CD14-positive monocyte (primary cell): ENCODE results near the gene ATXN1L. TPM values are rescaled to one million over a fixed set of nuclear protein-coding genes. Genes with fewer than 3 reads are reported as not detected.
A peak's percentile ranks its signal among the peaks of the same experiment; 100 is the strongest.

Source experiments
- DNase-seq, 3 donors: peaks; one replicate each; pipeline ENCODE4 v3.0.0-alpha.2; 2011 to 2022
- H2AFZ ChIP-seq: 2 replicates; pipeline ENCODE4 v1.6.0; 2012; ENCODE audit warnings: mild to moderate bottlenecking, low read depth, low read length, inconsistent platforms; ENCODE audit not compliant: insufficient read depth, poor library complexity, severe bottlenecking
- H3K27ac ChIP-seq, 2 donors: 1 replicate in 1 of 2; 2 replicates in 1 of 2; pipeline ENCODE4 v1.5.1; 2012 to 2013; ENCODE audit warnings: low read length in 2 of 2, control low read depth in 1 of 2, inconsistent platforms in 1 of 2, low read depth in 1 of 2, mild to moderate bottlenecking in 1 of 2
- H3K27me3 ChIP-seq, 2 donors: one replicate each; pipeline versions ENCODE4 v1.6.0 to v1.6.1; 2011 to 2013; ENCODE audit warnings: low read length in 2 of 2; ENCODE audit not compliant: control insufficient read depth in 2 of 2, insufficient read depth in 2 of 2
- H3K36me3 ChIP-seq, 2 donors: replicated peaks in 1 of 2; 1 replicate in 1 of 2; 2 replicates in 1 of 2; pipeline versions ENCODE4 v1.5.1 to v1.6.1; 2012 to 2013; ENCODE audit warnings: low read length in 2 of 2, control low read depth in 1 of 2, inconsistent platforms in 1 of 2, mild to moderate bottlenecking in 1 of 2; ENCODE audit not compliant: insufficient read depth in 2 of 2, control insufficient read depth in 1 of 2
- H3K4me1 ChIP-seq, 2 donors: 1 replicate in 1 of 2; 2 replicates in 1 of 2; pipeline versions ENCODE4 v1.5.1 to v1.6.1; 2012 to 2013; ENCODE audit warnings: low read length in 2 of 2, control low read depth in 1 of 2, inconsistent platforms in 1 of 2, mild to moderate bottlenecking in 1 of 2, moderate library complexity in 1 of 2; ENCODE audit not compliant: insufficient read depth in 2 of 2, control insufficient read depth in 1 of 2
- H3K4me2 ChIP-seq: replicated peaks from 2 replicates; pipeline ENCODE3; 2012; ENCODE audit warnings: low read length, moderate library complexity, mild to moderate bottlenecking; ENCODE audit not compliant: poor library complexity, severe bottlenecking; ENCODE audit errors: extremely low read depth
- H3K4me3 ChIP-seq, 3 experiments: fragments of 200-600 bp in 1 of 3; sonication (generic) in 1 of 3; replicated peaks in 1 of 3; 1 replicate in 2 of 3; 2 replicates in 1 of 3; pipeline ENCODE4 v1.5.1; 2011 to 2013; ENCODE audit warnings: low read length in 3 of 3, mild to moderate bottlenecking in 3 of 3, control low read depth in 2 of 3, low read depth in 2 of 3, inconsistent platforms in 1 of 3, moderate library complexity in 1 of 3
- H3K79me2 ChIP-seq: 2 replicates; pipeline ENCODE4 v1.6.0; 2012; ENCODE audit warnings: mild to moderate bottlenecking, control low read depth, inconsistent platforms, low read length, moderate library complexity; ENCODE audit not compliant: insufficient read depth
- H3K9ac ChIP-seq: 2 replicates; pipeline ENCODE4 v1.6.0; 2017; ENCODE audit warnings: low read length, mild to moderate bottlenecking; ENCODE audit not compliant: insufficient read depth, poor library complexity, severe bottlenecking
- H3K9me3 ChIP-seq, 2 donors: replicated peaks in 1 of 2; 1 replicate in 1 of 2; 2 replicates in 1 of 2; pipeline versions ENCODE4 v1.5.1 to v1.6.1; 2012 to 2013; ENCODE audit warnings: low read length in 2 of 2, control low read depth in 1 of 2; ENCODE audit not compliant: control insufficient read depth in 1 of 2, insufficient read depth in 1 of 2
- H4K20me1 ChIP-seq: 2 replicates; pipeline ENCODE4 v1.6.0; 2012; ENCODE audit warnings: mild to moderate bottlenecking, low read length, control low read depth, moderate library complexity; ENCODE audit not compliant: insufficient read depth
- H3K27ac Mint-ChIP-seq, 7 donors: one replicate each; pipeline ENCODE4 v1.8.0; 2020; ENCODE audit warnings: mild to moderate bottlenecking in 7 of 7, mixed read lengths in 7 of 7, moderate library complexity in 6 of 7, inconsistent platforms in 2 of 7
- H3K27me3 Mint-ChIP-seq, 3 donors: one replicate each; pipeline ENCODE4 v1.8.0; 2021 to 2022; ENCODE audit warnings: low read depth in 3 of 3, mild to moderate bottlenecking in 3 of 3, mixed read lengths in 3 of 3, moderate library complexity in 3 of 3, inconsistent platforms in 1 of 3
- H3K36me3 Mint-ChIP-seq, 2 donors: one replicate each; pipeline ENCODE4 v1.8.0; 2020; ENCODE audit warnings: mixed read lengths in 2 of 2, inconsistent platforms in 1 of 2, mild to moderate bottlenecking in 1 of 2
- H3K4me1 Mint-ChIP-seq: one replicate; pipeline ENCODE4 v1.8.0; 2020; ENCODE audit warnings: mild to moderate bottlenecking, mixed read lengths
- H3K4me3 Mint-ChIP-seq, 2 donors: one replicate each; pipeline ENCODE4 v1.8.0; 2020; ENCODE audit warnings: mild to moderate bottlenecking in 2 of 2, mixed read lengths in 2 of 2, moderate library complexity in 1 of 2
- H3K9me3 Mint-ChIP-seq, 7 donors: one replicate each; pipeline ENCODE4 v1.8.0; 2020 to 2022; ENCODE audit warnings: mixed read lengths in 7 of 7, mild to moderate bottlenecking in 6 of 7, moderate library complexity in 6 of 7, inconsistent platforms in 2 of 7
- WGBS: methylation state at CpG from one replicate; pipeline ENCODE4 v1.1.5; 2013; ENCODE audit warnings: missing lambda C conversion rate; ENCODE audit not compliant: insufficient coverage; 5-methylcytosine and 5-hydroxymethylcytosine counted together
- intact Hi-C, 2 donors: fragments of 100-400 bp; cut with micrococcal nuclease; formaldehyde crosslinking; loops; one replicate each; pipeline versions ENCODE4 v1.15.0 to v1.15.1; 2023
- polyA plus RNA-seq, 3 donors: library from polyadenylated mRNA; depleted of rRNA in 1 of 3; unstranded in 2 of 3; stranded (reverse) in 1 of 3; fragments of 300-500 nt in 2 of 3; fragments of >200 nt in 1 of 3; fragmentation: Illumina TruSeq in 2 of 3; gene quantifications; 1 replicate in 2 of 3; 2 replicates in 1 of 3; pipeline ENCODE4 v1.2.3, GENCODE V29; 2012 to 2021
- TF ChIP-seq, protein P1 (sequence below): fragments of 200-600 bp; IDR thresholded peaks from one replicate; pipeline ENCODE4 v1.8.0; 2022; ENCODE audit warnings: antibody characterized with exemption, mild to moderate bottlenecking

ATXN1L gene
- polyA plus RNA-seq, 3 donors, result 6.7 to 27.9 (median 10.0) TPM

DNA sequence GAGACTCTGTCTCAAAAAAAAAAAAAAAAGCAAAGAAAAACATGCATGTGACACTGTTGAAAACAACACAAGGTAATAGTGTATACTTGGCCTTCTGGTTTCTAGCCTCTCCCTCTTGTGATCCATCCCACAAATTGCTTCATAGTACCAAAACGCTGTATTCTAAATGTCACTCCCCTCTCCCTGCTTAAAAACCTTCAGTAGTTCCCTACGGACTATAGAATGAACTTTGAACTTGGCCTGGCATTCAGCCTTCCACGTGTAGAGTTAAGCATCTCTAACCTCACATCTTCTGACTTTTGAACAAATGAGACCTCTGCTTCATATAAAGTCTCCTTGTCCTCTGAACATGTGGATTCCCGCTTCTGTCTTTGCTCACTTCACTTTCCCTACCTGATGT is 33.1 kb downstream of the ATXN1L start:
- H3K9me3 ChIP-seq, result no peaks in the 10 kb centered on the region
- no peaks in the 10 kb centered on the region for H3K79me2 ChIP-seq
- H3K27ac Mint-ChIP-seq, result peak overlapping the region in 1 of 7 donors; percentile 77
- H2AFZ ChIP-seq, result no peak overlapping the region
- 61% methylated on average over 3 of the region's 4 CpGs for WGBS
- H3K36me3 ChIP-seq, result peaks cover 0 to 17% of the 10 kb centered on the region in 2 donors
- no peak overlapping the region for H3K4me3 ChIP-seq
- H3K36me3 Mint-ChIP-seq, result peaks cover 30 to 42% of the 10 kb centered on the region in 2 donors
- H3K27me3 ChIP-seq, result no peaks in the 10 kb centered on the region
- intact Hi-C loops, result no loop called here
- no peaks in the 10 kb centered on the region for H3K9me3 Mint-ChIP-seq
- DNase-seq, result no peak
- no peak overlapping the region for H3K4me3 Mint-ChIP-seq
- peaks cover 29 to 32% of the 10 kb centered on the region in 2 donors for H3K4me1 ChIP-seq
- H3K4me2 ChIP-seq, result no peak overlapping the region
- H3K27me3 Mint-ChIP-seq, result peaks cover 2 to 11% (median 7%) of the 10 kb centered on the region in 3 donors
- no peak overlapping the region for H3K27ac ChIP-seq
- peaks cover 33% of the 10 kb centered on the region for H3K4me1 Mint-ChIP-seq
- TF ChIP-seq, protein P1, sequence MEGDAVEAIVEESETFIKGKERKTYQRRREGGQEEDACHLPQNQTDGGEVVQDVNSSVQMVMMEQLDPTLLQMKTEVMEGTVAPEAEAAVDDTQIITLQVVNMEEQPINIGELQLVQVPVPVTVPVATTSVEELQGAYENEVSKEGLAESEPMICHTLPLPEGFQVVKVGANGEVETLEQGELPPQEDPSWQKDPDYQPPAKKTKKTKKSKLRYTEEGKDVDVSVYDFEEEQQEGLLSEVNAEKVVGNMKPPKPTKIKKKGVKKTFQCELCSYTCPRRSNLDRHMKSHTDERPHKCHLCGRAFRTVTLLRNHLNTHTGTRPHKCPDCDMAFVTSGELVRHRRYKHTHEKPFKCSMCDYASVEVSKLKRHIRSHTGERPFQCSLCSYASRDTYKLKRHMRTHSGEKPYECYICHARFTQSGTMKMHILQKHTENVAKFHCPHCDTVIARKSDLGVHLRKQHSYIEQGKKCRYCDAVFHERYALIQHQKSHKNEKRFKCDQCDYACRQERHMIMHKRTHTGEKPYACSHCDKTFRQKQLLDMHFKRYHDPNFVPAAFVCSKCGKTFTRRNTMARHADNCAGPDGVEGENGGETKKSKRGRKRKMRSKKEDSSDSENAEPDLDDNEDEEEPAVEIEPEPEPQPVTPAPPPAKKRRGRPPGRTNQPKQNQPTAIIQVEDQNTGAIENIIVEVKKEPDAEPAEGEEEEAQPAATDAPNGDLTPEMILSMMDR, result no peak
- no peaks in the 10 kb centered on the region for H4K20me1 ChIP-seq
- no peak overlapping the region for H3K9ac ChIP-seq

DNA sequence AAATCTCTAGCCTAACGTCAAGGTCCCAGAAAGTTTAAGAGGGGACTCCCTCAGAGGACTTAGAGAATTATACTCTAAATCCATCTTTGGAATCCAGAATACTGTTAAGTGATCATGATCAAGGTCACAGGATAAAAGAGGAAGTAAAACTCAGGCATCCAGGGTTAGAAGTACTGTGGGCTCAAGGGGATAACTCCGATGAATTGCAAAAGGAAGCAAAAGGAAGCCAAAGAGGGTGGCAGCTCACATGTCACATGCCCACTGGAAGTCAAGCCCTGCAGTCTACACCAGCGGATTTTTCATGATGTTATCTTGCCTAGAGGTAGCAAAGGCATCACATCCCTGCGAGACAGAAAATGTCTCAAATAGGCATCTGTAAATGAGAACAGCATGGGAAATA is 34.4 kb downstream of the ATXN1L start:
- no peaks in the 10 kb centered on the region for H3K27me3 ChIP-seq
- H3K9me3 ChIP-seq, result no peaks in the 10 kb centered on the region
- peaks cover 2 to 11% (median 7%) of the 10 kb centered on the region in 3 donors for H3K27me3 Mint-ChIP-seq
- peak overlapping the region in 5 of 7 donors; percentile 5 to 44 (median 19) for H3K27ac Mint-ChIP-seq
- H3K36me3 Mint-ChIP-seq, result peaks cover 25 to 32% of the 10 kb centered on the region in 2 donors
- H3K9me3 Mint-ChIP-seq, result no peaks in the 10 kb centered on the region
- H3K4me3 Mint-ChIP-seq, result no peak overlapping the region
- no peak overlapping the region for H3K4me2 ChIP-seq
- peaks cover 43% of the 10 kb centered on the region for H3K4me1 Mint-ChIP-seq
- H2AFZ ChIP-seq, result no peak overlapping the region
- intact Hi-C loops, result loop anchor here in 1 of 2 donors (5.0 kb wide), 1 partner anchor 33 kb away; the partner anchor contains the start of gene ATXN1L
- H3K36me3 ChIP-seq, result peaks cover 0 to 11% of the 10 kb centered on the region in 2 donors
- 0% methylated on average over 3 of the region's 4 CpGs for WGBS
- no peak overlapping the region for H3K27ac ChIP-seq
- no peaks in the 10 kb centered on the region for H4K20me1 ChIP-seq
- peak; percentile 24 to 61 (median 52) for DNase-seq
- no peak overlapping the region for H3K4me3 ChIP-seq
- H3K79me2 ChIP-seq, result no peaks in the 10 kb centered on the region
- H3K4me1 ChIP-seq, result peaks cover 39 to 42% of the 10 kb centered on the region in 2 donors
- TF ChIP-seq, protein P1, result no peak
- no peak overlapping the region for H3K9ac ChIP-seq
